Suprapubic skin (tissue), 3 donors: ENCODE measurements around the gene RRP9.

Experiments used
- CTCF ChIP-seq, 2 donors: fragments of 200-600 bp in 1 of 2; fragments of 450-650 bp in 1 of 2; sonication (generic) in 1 of 2; IDR thresholded peaks; one replicate each; pipeline ENCODE4 v1.5.1; 2016 to 2019; ENCODE audit warnings: antibody characterized with exemption in 2 of 2, mild to moderate bottlenecking in 1 of 2, moderate library complexity in 1 of 2
- EP300 ChIP-seq: sonication (generic); formaldehyde crosslinking; IDR thresholded peaks from one replicate; pipeline ENCODE4 v1.6.1; 2017; ENCODE audit warnings: antibody characterized with exemption
- POLR2A ChIP-seq, 2 donors: fragments of 450-650 bp; IDR thresholded peaks; one replicate each; pipeline ENCODE4 v1.6.1; 2017; ENCODE audit warnings: antibody characterized with exemption in 2 of 2, mild to moderate bottlenecking in 2 of 2, moderate library complexity in 2 of 2

- TF ChIP-seq CTCF (IDR thresholded peaks at IDR 0.05) (no peak), EP300 (no peak), POLR2A (IDR thresholded peaks at IDR 0.05) (no peak)
These were observed 42.0 kb upstream of the RRP9 start for GRCh38 chr3:51983578-51984268.
